Measurements from ENCODE around the gene SPTLC3. TPM values are rescaled to one million over a fixed set of nuclear protein-coding genes. Genes with fewer than 3 reads are reported as not detected.

Gene SPTLC3
- total RNA-seq, 1 donor from 2014 or later: 32.3 TPM

DNA sequence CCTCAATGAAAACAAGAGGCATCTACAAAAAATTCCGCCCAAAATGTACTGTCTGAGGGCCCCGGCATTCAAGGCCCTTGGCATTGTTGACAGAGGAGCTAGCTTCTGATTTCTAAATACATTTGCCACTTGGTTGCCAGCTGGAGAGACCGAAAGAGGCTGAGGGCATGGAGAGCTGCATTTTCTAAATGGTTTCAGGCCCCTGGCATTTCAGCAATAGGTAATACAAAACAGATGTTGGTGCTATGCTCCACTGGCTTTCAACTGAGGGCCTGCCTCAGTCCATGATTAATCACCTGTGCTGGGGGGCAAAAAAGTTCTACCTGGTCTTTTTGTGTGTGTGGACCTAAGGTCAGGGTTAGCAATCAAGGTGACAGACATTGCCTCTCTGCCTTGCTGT lies 132.8 kb downstream of the SPTLC3 start:
- no peak for DNase-seq

DNA sequence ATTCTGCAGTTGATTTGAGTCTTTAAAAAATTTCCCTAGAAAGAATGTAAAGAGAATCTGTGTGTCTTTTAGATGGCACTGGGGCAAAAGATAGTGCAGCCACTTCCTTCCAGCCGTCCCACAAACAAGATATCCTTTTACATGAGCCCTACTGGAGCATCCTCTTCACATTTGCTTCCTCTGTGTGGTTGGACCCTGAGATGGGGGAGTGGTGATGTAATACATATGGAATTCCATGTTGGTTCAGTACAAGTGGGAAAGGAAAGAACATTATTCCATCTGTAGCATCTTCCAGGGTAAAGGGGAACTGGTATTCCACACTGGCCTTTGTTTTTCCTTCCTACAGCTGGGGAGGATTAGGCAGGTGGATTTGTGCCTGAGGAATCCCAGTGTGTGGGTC lies 133.4 kb downstream of the SPTLC3 start:
- no peak for DNase-seq

DNA sequence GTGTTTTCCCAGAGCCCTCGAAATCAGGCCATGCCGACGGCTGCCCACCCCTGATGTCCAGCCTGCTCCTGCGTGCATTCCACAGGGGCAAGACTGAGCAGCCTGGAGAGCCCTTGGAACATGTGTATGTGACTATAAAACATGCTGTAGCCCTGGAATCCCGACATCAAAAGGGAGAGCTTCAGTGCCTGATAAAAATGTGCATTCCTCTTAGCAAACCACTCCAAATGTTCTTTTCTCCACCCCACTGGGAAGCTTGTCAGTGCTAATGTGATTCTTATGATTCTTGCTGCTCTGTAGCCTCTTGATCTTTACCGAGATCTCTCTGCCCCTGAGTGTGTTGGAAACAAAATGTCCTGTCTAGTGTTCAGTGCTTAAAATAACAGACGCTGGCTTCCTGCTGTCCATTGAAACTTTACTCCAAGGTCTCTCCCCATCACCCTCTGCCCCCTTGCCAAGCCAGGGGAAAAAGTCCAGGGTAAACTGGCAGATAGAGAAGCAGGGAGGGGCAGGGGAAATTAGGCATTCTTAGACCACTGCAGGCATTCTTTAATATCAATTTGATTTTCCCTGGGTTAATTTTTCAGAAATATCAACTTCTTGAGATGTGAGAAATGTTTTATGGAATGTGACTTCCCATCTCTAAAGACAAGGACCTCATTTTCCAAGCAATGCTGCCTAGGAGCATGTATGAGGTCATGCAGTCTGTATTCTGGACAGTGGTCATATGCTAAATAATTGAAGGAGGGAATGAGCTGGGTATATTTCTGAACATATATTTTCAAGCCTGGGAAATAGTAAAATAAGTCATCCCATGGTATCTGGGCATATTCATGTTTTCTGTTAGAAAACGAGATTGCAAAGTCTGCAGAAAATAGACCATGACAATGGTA lies 138.5 kb downstream of the SPTLC3 start:
- DNase-seq: peak; percentile 18

DNA sequence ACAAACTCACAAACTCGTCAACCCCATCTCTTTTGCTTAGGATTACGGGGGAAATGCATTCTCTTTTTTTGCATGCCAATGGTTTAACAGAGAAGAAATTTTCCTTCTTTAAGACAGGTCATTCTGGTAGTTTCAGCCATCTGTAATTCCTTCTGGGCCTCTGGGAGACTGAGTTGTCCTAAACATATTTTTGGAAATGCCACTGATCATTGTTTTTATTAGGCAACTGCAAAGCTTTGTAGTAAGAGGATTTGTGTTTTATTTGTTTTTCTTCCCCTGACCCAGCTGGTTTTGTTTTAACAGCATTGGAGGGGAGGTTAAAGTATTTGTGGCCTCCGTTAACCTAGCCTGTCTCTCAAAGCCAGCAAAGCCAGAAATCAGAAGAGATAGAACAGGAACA lies 139.2 kb downstream of the SPTLC3 start:
- DNase-seq: no peak

DNA sequence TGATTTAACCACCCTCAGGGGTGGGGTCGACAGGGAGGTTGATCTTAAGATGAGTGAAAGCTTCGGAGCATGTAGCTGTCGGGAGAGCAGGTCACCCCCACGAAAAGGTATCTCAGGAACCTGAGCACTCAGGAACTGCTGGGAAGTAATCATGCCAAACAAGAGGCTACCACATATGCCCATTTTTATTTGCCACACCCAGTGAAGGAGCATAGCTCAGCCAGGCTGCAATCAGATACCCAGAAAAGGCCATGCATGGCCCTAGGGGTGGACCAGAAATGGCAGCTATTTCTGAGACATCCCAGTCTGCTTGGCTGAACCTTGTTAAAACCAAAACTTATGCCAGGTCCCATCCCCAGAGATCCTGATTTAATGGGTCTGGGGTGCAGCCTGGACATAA lies 139.6 kb downstream of the SPTLC3 start:
- DNase-seq: no peak

DNA sequence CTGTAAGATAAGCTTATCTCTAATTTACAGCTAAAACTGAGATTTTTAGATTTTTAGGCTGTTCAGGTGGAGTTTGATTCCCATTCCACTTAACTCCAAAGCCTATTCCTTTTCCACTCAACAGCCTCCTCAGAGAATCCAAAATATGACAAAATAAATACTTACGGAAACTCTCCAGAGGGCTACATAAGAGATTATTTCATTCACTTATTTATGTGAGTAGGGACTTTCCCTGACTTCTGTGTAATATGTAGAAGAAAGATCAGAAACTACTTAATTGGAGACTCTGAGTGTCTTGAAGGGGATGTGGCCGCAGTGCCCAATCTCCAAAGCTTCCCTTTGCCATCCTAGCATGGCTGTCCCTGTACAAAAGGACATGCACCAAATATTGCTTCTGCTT lies 140.2 kb downstream of the SPTLC3 start:
- no peak for DNase-seq

DNA sequence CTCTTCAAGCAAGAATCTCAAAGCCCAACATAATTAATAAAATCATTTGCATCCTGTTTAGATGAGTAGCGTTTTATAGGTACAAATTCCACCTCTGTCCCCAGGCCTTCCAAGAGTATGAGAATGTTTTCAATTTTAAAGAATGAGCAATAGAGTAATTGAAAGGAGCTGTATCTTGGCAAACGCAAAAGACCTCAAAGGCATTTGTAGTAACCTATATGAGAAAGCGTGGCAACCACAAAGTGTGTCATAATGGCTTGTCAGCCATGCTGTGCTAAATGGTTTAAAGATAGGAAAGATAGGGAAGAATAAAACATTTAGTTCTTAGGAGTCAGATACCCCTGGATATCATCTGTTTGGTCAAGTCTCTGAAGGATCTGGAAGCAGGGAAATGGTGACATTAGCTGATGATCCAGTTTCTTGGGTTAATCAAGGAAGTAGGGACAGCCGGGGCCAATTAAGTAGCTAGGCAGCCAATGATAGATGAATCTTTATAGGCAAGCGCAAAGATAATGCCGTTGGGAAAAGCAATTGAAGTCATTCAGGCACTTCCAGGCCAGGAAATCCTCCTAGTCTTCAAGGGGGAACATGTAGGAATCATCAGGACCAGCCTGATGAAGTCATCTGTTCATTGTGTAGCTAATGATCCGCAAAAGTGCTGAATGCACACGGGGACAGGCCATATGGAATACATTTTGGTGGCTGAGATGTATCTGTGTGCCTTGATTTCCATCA lies 140.8 kb downstream of the SPTLC3 start:
- DNase-seq: no peak

DNA sequence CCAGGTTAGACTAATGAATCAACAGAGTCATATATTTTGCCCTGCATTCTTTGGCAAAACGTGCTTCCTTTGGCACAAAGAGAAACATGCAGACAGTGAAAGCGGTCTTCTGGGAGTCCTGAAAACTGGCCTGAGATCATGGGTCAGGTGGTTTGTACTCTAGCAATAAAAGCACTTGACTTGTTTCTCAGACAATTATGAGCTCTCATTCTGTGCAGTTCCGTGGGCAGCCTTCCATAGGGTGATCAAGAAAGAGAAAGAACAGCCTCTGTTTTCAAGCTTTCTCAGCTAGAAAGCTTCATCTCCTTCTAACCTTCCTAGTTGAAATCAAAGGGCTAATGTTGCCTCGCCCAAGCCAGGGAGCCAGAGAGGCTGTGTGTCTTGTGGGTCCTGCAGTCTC lies 149.6 kb downstream of the SPTLC3 start:
- no peak for DNase-seq

DNA sequence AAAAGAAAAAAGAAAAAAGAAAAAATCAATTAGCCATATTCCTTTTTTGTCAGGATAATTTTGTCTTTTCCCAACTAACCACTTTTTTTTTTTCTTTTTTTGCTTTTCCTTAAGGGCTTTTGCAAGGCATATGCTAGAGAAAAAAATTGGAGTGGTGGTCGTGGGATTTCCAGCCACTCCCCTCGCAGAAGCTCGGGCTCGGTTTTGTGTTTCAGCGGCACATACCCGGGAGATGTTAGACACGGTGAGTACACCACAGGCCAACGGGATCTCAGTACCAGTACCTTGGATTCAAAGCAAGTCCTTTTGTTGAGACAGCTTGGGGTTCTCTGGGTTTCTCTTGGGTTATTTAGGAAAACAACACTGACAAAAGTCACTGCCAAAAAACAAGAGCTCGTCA lies 151.1 kb downstream of the SPTLC3 start:
- DNase-seq: no peak

DNA sequence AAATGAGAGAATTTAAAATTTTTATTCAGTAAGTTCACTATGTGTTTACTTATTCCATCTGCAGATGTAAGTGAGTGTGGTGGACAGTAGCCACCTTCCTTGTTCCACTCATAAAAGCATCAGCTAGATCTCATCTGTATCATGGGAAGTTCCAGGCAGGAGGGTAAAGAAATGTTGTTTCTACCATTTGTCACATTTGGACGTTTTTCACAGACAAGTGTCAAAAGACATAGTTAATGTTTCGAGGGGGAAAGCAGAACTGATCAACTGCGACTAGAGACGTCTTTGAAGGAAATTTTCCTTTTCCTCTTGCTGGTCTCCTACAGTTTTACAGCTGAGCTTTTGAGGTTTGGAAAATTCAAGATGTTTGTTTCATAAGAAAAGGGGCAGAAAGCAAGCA lies 156.4 kb downstream of the SPTLC3 start:
- no peak for DNase-seq

DNA sequence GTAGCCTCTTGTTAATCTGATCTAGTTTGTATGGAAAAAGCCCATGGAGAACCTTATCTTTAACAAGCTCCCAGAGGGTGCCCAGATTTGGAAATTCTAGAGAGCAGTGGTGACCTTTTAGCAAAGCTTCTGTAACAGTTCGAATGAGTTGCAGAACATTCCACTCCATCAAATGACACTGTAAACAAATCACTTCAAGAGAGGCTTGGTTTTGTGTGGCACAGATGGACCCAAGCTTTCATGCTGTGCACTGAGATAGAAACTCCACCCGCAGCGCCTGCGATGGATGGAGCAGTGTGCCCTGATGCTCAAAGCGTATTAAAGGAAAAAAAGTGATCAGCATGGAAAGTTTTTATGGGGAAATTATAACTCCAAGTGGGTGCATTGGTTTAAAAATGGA lies 157.2 kb downstream of the SPTLC3 start:
- no peak for DNase-seq

DNA sequence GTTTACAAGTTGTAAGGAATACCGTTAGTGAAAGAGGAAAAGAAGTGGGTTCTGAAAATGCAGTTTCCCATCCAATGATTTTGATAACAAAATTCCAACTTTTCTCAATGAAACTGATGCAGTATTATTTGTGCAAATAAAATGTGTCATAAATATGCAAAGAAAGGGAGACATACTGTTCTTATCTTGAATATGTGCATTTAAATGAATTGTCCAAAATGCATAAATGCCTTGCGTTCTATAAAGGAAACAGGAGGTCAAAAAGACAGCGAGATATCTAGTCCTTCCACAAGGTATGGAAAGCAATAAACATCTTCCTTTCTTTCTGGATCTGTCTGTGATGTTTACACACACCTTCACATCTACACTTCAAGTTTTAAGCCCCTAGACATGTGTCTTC lies 157.7 kb downstream of the SPTLC3 start:
- DNase-seq: no peak

DNA sequence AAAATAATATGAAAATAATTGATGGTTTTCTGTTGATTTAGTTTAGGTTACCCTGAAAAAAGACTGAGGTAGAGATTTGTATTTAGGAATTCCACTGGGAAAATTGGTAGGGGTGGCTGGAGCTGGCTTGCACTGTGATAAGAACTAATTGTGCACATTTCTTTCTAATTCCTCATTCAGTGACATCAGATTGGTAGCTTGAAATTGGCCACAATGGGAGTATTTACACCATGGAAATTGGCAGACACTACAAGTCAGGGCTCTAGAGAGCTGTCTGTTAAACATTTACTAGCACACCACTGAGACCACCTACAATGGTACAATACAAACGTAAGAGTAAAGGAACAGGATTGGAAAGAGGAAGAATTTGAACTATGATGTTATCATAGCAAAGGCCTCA lies 160.3 kb downstream of the SPTLC3 start:
- no peak for DNase-seq

DNA sequence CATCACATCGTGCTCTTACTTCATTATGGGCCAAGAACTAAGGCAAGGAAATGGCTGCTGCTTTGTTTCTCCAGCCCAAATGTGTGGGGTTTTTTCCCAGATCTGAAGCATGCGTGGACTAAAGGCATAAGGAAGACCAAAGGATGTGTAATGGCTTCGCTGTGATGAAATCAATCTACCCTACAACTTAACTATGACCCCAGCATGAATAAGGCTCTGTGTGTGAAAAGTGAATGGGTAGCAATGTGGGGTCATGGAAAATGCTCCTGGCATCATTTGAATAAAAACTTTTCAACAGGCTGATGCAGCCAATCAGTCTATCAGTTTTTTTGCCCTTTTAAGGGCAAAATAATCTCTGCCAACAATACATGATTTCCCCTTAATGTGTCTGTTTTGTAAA lies 162.0 kb downstream of the SPTLC3 start:
- DNase-seq: no peak

DNA sequence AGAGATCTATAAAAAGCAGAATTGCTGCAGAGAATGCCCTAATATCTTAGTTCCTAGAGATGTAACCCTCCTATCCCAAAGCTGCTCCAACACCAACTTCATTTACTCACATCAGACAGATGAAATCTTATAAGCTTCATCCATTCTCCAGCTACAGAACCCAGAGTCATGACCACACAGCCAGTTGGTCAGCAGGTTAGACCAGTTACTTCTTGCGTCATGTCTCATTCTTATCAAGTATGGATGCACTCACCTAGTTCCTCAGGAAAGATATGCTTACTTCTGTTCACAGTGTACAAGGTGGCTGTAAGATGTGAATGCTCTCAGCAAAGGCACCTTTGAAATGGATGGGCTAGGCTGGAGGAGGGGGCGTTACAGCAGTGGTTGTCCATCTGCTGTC lies 164.4 kb downstream of the SPTLC3 start:
- no peak for DNase-seq

DNA sequence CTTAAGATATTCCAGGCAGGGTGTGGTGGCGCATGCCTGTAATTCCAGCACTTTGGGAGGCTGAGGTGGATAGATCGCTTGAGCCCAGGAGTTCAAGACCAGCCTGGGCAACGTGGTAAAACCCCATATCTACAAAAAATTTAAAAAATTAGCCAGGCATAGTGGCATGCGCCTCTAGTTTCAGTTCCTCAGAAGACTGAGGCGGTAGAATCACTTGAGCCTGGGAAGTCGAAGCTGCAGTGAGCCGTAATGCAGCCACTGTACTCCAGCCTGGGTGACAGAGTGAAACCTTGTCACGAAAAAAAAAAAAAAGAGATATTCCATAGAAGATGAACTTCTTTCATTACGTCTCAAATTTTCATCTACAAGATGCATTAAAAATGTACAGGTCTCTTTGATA lies 165.6 kb downstream of the SPTLC3 start:
- no peak for DNase-seq

DNA sequence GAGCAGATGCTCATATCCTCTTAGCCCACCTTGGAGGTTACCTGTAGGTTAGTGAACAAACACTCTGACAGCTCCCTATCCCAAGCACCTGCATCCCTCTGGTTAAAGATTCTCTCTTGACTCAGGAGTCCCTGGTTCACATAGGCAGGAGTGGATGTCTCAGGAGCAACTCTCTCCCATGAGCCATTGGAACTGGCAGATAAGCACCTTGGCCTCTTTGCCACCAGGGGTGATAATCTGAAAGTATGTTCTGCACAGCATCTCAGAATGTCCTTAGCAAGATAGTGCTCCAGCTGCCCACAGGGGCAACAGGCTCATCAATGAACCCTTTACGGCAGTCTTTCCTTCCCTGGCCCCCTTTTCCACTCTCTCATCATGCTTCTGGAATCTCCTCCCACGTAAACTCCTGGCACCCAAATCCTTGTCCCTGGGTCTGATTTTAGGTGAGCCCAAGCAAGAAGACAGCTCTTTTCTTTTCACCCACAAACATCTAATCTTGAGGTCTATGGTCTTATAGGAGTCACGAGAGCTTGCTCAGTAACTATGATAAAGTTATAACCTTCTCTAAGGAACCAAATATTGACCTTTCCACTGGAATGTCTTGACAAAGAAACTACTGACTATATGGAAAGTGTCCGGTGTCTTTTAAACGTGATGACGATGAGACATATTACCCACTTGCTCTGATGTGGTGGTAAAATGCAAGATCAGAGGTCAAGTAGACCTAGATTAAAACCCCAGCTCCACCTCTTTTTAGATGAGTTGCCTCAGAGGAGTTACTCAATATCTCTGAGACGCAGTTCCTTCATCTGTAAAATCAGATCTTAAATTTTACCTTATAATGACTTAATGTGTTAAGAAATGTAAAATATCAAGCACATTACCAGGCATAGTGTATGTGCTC lies 172.5 kb downstream of the SPTLC3 start:
- DNase-seq: no peak

DNA sequence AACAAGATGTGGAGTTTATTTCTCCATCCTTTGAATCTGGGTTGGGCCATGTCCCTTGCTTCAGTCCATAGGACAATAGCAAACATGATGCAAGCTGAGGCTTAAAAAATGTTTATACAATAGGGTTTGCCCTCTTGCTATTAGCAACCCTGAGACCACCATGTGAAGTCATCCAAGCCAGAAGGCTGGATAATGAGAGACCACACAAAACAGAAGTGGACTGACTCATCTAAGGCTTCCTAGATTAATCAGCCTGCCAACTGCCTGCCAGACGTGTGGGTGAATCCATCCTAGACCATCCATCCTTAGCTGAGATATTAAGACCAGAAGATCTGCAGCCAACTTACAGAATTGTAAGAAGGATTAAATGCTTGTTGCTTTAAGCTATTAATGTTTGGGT lies 174.2 kb downstream of the SPTLC3 start:
- DNase-seq: no peak

DNA sequence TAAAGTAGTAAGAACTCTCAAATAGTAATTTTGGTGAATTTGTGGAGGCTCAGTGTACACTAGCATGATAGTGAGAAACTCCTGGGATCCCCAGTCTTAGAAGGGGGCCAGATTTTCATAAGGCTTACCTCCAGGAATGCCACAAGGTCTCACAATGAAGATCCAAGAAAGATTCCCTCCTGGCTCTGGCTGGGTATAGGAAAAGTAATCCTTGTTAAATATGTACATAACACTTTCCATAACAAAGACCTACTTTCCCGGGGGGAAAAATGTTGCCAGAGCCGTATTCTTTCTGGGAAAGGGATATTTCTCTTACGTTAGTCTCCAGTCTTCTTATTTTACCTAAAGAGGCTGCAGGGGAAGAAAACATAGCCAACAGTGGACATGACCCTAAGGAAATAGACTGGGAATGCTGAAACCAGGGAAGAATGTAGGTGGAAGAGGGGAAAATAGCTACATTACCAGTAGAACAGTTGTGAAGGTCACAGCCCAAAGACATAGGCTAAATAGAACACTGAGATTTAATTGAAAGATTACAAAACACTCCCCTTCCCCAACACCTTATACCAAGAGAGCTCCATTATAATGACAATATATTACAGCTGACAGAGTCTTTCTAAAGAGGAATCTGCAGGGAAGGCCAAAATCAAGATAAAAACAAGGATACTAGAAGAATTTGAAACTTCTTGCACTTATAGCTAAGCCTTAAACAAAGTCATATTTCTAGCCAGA lies 177.4 kb downstream of the SPTLC3 start:
- DNase-seq: no peak

DNA sequence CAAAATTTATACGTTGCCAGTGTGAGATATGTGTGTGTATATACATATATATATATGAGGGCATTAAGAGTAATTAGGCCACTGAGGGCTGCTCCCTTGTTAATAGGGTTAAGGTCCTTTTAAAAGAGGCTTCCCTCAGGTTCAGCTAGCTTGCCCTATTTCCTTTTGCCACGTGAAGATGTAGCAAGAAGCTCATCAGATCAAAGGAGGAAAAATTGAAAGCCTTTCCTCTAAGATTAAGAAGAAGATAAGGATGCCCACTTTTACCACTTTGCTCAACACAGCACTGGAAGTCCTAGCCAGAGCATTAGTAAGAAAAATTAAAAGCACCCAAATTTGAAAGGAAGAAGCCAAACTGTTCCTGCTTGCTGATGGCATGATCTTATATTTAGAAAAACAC lies 179.1 kb downstream of the SPTLC3 start:
- no peak for DNase-seq

DNA sequence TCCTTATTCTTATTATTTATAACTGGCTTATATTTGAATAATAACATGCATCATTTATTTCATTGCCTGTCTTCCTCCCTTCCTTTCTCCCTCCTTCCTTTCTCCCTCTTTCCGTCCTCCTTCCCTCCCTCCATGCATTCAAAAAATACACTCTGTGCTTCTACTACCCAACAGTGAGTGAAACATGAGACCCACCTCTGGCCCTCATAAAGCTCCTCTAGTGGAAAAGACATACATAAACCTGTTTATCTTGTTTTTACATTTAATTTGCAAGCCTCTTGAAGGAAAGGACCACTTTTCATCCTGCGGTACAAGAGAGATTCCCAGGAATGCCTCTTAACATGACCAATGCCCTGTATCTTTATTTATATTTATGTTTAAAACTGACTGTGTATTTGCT lies 190.5 kb downstream of the SPTLC3 start:
- no peak for DNase-seq

Data from skin of body (tissue), 2 donors.